OCI-LY1 (cell line): ENCODE results near the gene MLXIP.

Experiments used
- H2AFZ ChIP-seq: fragments of 200-600 bp; sonication (generic), shearing (Covaris generic); 2 replicates; pipeline ENCODE4 v1.6.0; 2014; ENCODE audit warnings: antibody characterized with exemption, mild to moderate bottlenecking, low read length
- H3F3A ChIP-seq: fragments of 200-600 bp; sonication (generic), shearing (Covaris generic); 2 replicates; pipeline ENCODE4 v1.6.0; 2014; ENCODE audit warnings: mild to moderate bottlenecking, antibody characterized with exemption, low read length, moderate library complexity; ENCODE audit not compliant: insufficient read depth
- H3K27ac ChIP-seq: fragments of 200-600 bp; sonication (generic); 2 replicates; pipeline ENCODE4 v1.5.1; 2014; ENCODE audit warnings: low read length, mixed run types, mild to moderate bottlenecking, low read depth; ENCODE audit not compliant: poor library complexity, severe bottlenecking
- H3K27me3 ChIP-seq: fragments of 200-600 bp; sonication (generic); 2 replicates; pipeline ENCODE4 v1.6.0; 2014; ENCODE audit warnings: antibody characterized with exemption, mild to moderate bottlenecking, low read length, moderate library complexity; ENCODE audit not compliant: insufficient read depth
- H3K36me3 ChIP-seq: fragments of 200-600 bp; sonication (generic); 2 replicates; pipeline ENCODE4 v1.6.1; 2014; ENCODE audit warnings: mild to moderate bottlenecking, antibody characterized with exemption, low read length, moderate library complexity, mixed read lengths; ENCODE audit not compliant: insufficient read depth
- H3K4me1 ChIP-seq: fragments of 200-600 bp; sonication (generic); 2 replicates; pipeline ENCODE4 v1.5.1; 2014; ENCODE audit warnings: mild to moderate bottlenecking, low read length, moderate library complexity; ENCODE audit not compliant: insufficient read depth, severe bottlenecking
- H3K4me2 ChIP-seq: fragments of 200-600 bp; sonication (generic), shearing (Covaris generic); 2 replicates; pipeline ENCODE4 v1.6.1; 2014; ENCODE audit warnings: low read length
- H3K4me3 ChIP-seq: fragments of 200-600 bp; sonication (generic); 2 replicates; pipeline ENCODE4 v1.5.1; 2014; ENCODE audit warnings: low read length, low read depth, mild to moderate bottlenecking, mixed read lengths; ENCODE audit not compliant: poor library complexity, severe bottlenecking
- H3K79me2 ChIP-seq: fragments of 200-600 bp; shearing (Covaris generic); 2 replicates; pipeline ENCODE4 v1.6.1; 2016; ENCODE audit warnings: mixed run types, low read length, mixed read lengths; ENCODE audit not compliant: insufficient read depth
- H3K9ac ChIP-seq: fragments of 200-600 bp; sonication (generic), shearing (Covaris generic); 2 replicates; pipeline ENCODE4 v1.6.1; 2014; ENCODE audit warnings: mild to moderate bottlenecking, low read length, mixed read lengths
- H3K9me2 ChIP-seq: fragments of 200-600 bp; sonication (generic), shearing (Covaris generic); 2 replicates; pipeline ENCODE4 v1.6.1; 2014; ENCODE audit warnings: low read depth, mild to moderate bottlenecking, low read length, mixed read lengths
- H3K9me3 ChIP-seq: fragments of 200-600 bp; shearing (Covaris generic); 2 replicates; pipeline ENCODE4 v1.6.1; 2014; ENCODE audit warnings: low read length, mixed read lengths
- H4K20me1 ChIP-seq: fragments of 200-600 bp; sonication (generic), shearing (Covaris generic); 2 replicates; pipeline ENCODE4 v1.6.0; 2016; ENCODE audit warnings: mild to moderate bottlenecking, low read length; ENCODE audit not compliant: insufficient read depth
- CTCF ChIP-seq: fragments of 200-600 bp; sonication (generic), shearing (Covaris generic); IDR thresholded peaks from 2 replicates; pipeline ENCODE4 v1.5.1; 2017; ENCODE audit warnings: mild to moderate bottlenecking, antibody characterized with exemption, low read length, moderate library complexity, mixed read lengths
- EZH2 ChIP-seq: fragments of 200-600 bp; sonication (generic), shearing (Covaris generic); IDR thresholded peaks from 2 replicates; pipeline ENCODE4 v1.8.0; 2017; ENCODE audit warnings: borderline replicate concordance, mixed run types, mild to moderate bottlenecking, antibody characterized with exemption, low read length, moderate library complexity, mixed read lengths

Gene MLXIP

GRCh38 chr12:122147514-122148290 is 69.1 kb downstream of the MLXIP start:
- Histone ChIP-seq H4K20me1 (no peaks in the 10 kb centered on the region), H3K27me3 (no peaks in the 10 kb centered on the region), H3K4me2 (no peak overlapping the region), H3K9ac (no peak overlapping the region), H2AFZ (no peak overlapping the region), H3K9me3 (no peaks in the 10 kb centered on the region), H3K9me2 (no peaks in the 10 kb centered on the region), H3K27ac (no peak overlapping the region), H3F3A (no peaks in the 10 kb centered on the region), H3K4me1 (peaks cover 11% of the 10 kb centered on the region), H3K79me2 (no peaks in the 10 kb centered on the region), H3K4me3 (no peak overlapping the region), H3K36me3 (peaks cover 6% of the 10 kb centered on the region)
- TF ChIP-seq EZH2 = no peak
- no peak for TF ChIP-seq CTCF

- H3K27ac ChIP-seq = no peak overlapping the region
Measured at GRCh38 chr12:122148657-122149056, 70.1 kb downstream of the MLXIP start.

GRCh38 chr12:122150127-122150681 is 71.6 kb downstream of the MLXIP start:
- Histone ChIP-seq H3K4me2 (no peak overlapping the region), H3K79me2 (no peaks in the 10 kb centered on the region)

More at GRCh38 chr12:122148657-122149056, 70.1 kb downstream of the MLXIP start:
- H3K9me3 ChIP-seq = no peaks in the 10 kb centered on the region
- no peaks in the 10 kb centered on the region for H3F3A ChIP-seq
- H3K9me2 ChIP-seq = no peaks in the 10 kb centered on the region
- no peak overlapping the region for H3K4me3 ChIP-seq
- TF ChIP-seq CTCF (no peak), EZH2 (no peak)
- no peaks in the 10 kb centered on the region for H4K20me1 ChIP-seq
- H3K4me2 ChIP-seq = no peak overlapping the region
- H3K79me2 ChIP-seq = no peaks in the 10 kb centered on the region
- no peaks in the 10 kb centered on the region for H3K36me3 ChIP-seq
- H3K27me3 ChIP-seq = no peaks in the 10 kb centered on the region
- no peak overlapping the region for H3K9ac ChIP-seq
- no peak overlapping the region for H2AFZ ChIP-seq
- H3K4me1 ChIP-seq = peaks cover 11% of the 10 kb centered on the region

More at GRCh38 chr12:122150127-122150681, 71.6 kb downstream of the MLXIP start:
- H3K9me3 ChIP-seq = no peaks in the 10 kb centered on the region
- no peak for TF ChIP-seq EZH2
- no peak for TF ChIP-seq CTCF
- peaks cover 11% of the 10 kb centered on the region for H3K4me1 ChIP-seq
- H3K9ac ChIP-seq = no peak overlapping the region
- no peaks in the 10 kb centered on the region for H3K27me3 ChIP-seq
- no peak overlapping the region for H2AFZ ChIP-seq
- no peaks in the 10 kb centered on the region for H3F3A ChIP-seq
- H3K36me3 ChIP-seq = no peaks in the 10 kb centered on the region
- no peak overlapping the region for H3K4me3 ChIP-seq
- H3K27ac ChIP-seq = no peak overlapping the region
- H4K20me1 ChIP-seq = no peaks in the 10 kb centered on the region
- no peaks in the 10 kb centered on the region for H3K9me2 ChIP-seq
